BLaER1 treated with 17β-estradiol and CSF1 and Interleukin-3, amounts not matched to agents 10 nM and 100 nM (cell line): ENCODE data around the gene SCAP.

Source experiments
- H3K27ac ChIP-seq, 11 experiments: shearing (Covaris generic); formaldehyde crosslinking; 2 replicates each; pipeline ENCODE4 v1.8.1; 2022
- H3K27me3 ChIP-seq, 11 experiments: shearing (Covaris generic); formaldehyde crosslinking; 2 replicates each; pipeline ENCODE4 v1.8.1; 2022
- H3K36me3 ChIP-seq, 11 experiments: shearing (Covaris generic); formaldehyde crosslinking; 2 replicates each; pipeline ENCODE4 v1.8.1; 2022
- H3K4me1 ChIP-seq, 10 experiments: shearing (Covaris generic); formaldehyde crosslinking; 2 replicates each; pipeline ENCODE4 v1.8.1; 2022
- H3K4me2 ChIP-seq, 11 experiments: shearing (Covaris generic); formaldehyde crosslinking; 2 replicates each; pipeline ENCODE4 v1.8.1; 2022
- H3K4me3 ChIP-seq, 10 experiments: shearing (Covaris generic); formaldehyde crosslinking; 2 replicates each; pipeline ENCODE4 v1.8.1; 2022
- H3K9ac ChIP-seq, 11 experiments: shearing (Covaris generic); formaldehyde crosslinking; 2 replicates each; pipeline ENCODE4 v1.8.1; 2022
- H3K9me3 ChIP-seq, 11 experiments: shearing (Covaris generic); formaldehyde crosslinking; replicated peaks in 1 of 11; 2 replicates each; pipeline ENCODE4 v1.8.1; 2022
- H4K20me1 ChIP-seq, 11 experiments: shearing (Covaris generic); formaldehyde crosslinking; 2 replicates each; pipeline ENCODE4 v1.8.1; 2022
- Cebpa-rat ChIP-seq, 11 experiments: shearing (Covaris generic); IDR thresholded peaks; 2 replicates each; pipeline ENCODE4 v1.8.1; 2022

Gene SCAP

GRCh38 chr3:47434849-47435248, 40.9 kb downstream of the SCAP start:
- Histone ChIP-seq H3K4me3 (no peak overlapping the region), H3K27ac (no peak overlapping the region), H3K36me3 (peaks cover 85 to 100% (median 94%) of the 10 kb centered on the region in 11 experiments), H3K9me3 (no peaks in the 10 kb centered on the region), H3K27me3 (no peaks in the 10 kb centered on the region), H3K4me1 (peaks cover 0 to 7% (median 0%) of the 10 kb centered on the region in 10 experiments; a peak in 2 of 20 replicates), H4K20me1 (peaks cover 0 to 84% (median 20%) of the 10 kb centered on the region in 11 experiments; a peak in 11 of 22 replicates), H3K9ac (no peak overlapping the region), H3K4me2 (no peak overlapping the region)
- TF ChIP-seq Cebpa-rat (IDR thresholded peaks at IDR 0.05): no peak

- TF ChIP-seq Cebpa-rat (IDR thresholded peaks at IDR 0.05): no peak
- Histone ChIP-seq H3K36me3 (peaks cover 77 to 100% (median 94%) of the 10 kb centered on the region in 11 experiments), H3K4me1 (peaks cover 0 to 7% (median 0%) of the 10 kb centered on the region in 10 experiments; a peak in 2 of 20 replicates), H3K9ac (no peak overlapping the region), H3K9me3 (no peaks in the 10 kb centered on the region), H3K27me3 (no peaks in the 10 kb centered on the region), H3K4me3 (no peak overlapping the region), H4K20me1 (peaks cover 0 to 82% (median 9%) of the 10 kb centered on the region in 11 experiments; a peak in 9 of 22 replicates), H3K4me2 (no peak overlapping the region), H3K27ac (no peak overlapping the region)
Observed at GRCh38 chr3:47433796-47434195, 41.9 kb downstream of the SCAP start.

GRCh38 chr3:47432673-47433072, 43.1 kb downstream of the SCAP start:
- H3K9ac ChIP-seq: no peak overlapping the region
- H4K20me1 ChIP-seq: peaks cover 0 to 84% (median 8%) of the 10 kb centered on the region in 11 experiments; a peak in 9 of 22 replicates
- H3K9me3 ChIP-seq: no peaks in the 10 kb centered on the region
- peaks cover 79 to 100% (median 94%) of the 10 kb centered on the region in 11 experiments for H3K36me3 ChIP-seq
- H3K27me3 ChIP-seq: no peaks in the 10 kb centered on the region
- no peak overlapping the region for H3K27ac ChIP-seq
- no peak for TF ChIP-seq Cebpa-rat (IDR thresholded peaks at IDR 0.05)
- H3K4me1 ChIP-seq: peaks cover 0 to 7% (median 0%) of the 10 kb centered on the region in 10 experiments; a peak in 2 of 20 replicates
- H3K4me3 ChIP-seq: no peak overlapping the region
- H3K4me2 ChIP-seq: no peak overlapping the region

GRCh38 chr3:47431225-47431624, 44.5 kb downstream of the SCAP start:
- no peaks in the 10 kb centered on the region for H3K27me3 ChIP-seq
- H3K36me3 ChIP-seq: peaks cover 77 to 100% (median 96%) of the 10 kb centered on the region in 11 experiments
- no peak overlapping the region for H3K4me2 ChIP-seq
- no peak overlapping the region for H3K9ac ChIP-seq
- no peak overlapping the region for H3K27ac ChIP-seq
- no peak for TF ChIP-seq Cebpa-rat (IDR thresholded peaks at IDR 0.05)
- H3K4me1 ChIP-seq: peaks cover 0 to 7% (median 0%) of the 10 kb centered on the region in 10 experiments; a peak in 2 of 20 replicates
- H3K9me3 ChIP-seq: no peaks in the 10 kb centered on the region
- no peak overlapping the region for H3K4me3 ChIP-seq
- H4K20me1 ChIP-seq: peaks cover 0 to 70% (median 8%) of the 10 kb centered on the region in 11 experiments; a peak in 10 of 22 replicates

- Histone ChIP-seq H3K4me1 (peaks cover 0 to 7% (median 0%) of the 10 kb centered on the region in 10 experiments; a peak in 2 of 20 replicates), H3K9ac (no peak overlapping the region), H3K4me2 (no peak overlapping the region), H3K9me3 (no peaks in the 10 kb centered on the region), H4K20me1 (peaks cover 0 to 63% (median 8%) of the 10 kb centered on the region in 11 experiments; a peak in 9 of 22 replicates), H3K27ac (no peak overlapping the region), H3K27me3 (no peaks in the 10 kb centered on the region), H3K4me3 (no peak overlapping the region), H3K36me3 (peaks cover 82 to 100% (median 96%) of the 10 kb centered on the region in 11 experiments)
- no peak for TF ChIP-seq Cebpa-rat (IDR thresholded peaks at IDR 0.05)
Observed at GRCh38 chr3:47430606-47431005, 45.1 kb downstream of the SCAP start.

- Histone ChIP-seq H3K9me3 (no peaks in the 10 kb centered on the region), H3K27ac (no peak overlapping the region), H3K27me3 (no peaks in the 10 kb centered on the region), H3K36me3 (peaks cover 85 to 100% (median 99%) of the 10 kb centered on the region in 11 experiments), H3K9ac (no peak overlapping the region), H3K4me3 (no peak overlapping the region), H3K4me2 (no peak overlapping the region), H3K4me1 (peaks cover 0 to 7% (median 0%) of the 10 kb centered on the region in 10 experiments; a peak in 2 of 20 replicates), H4K20me1 (peaks cover 0 to 55% (median 8%) of the 10 kb centered on the region in 11 experiments; a peak in 9 of 22 replicates)
- no peak for TF ChIP-seq Cebpa-rat (IDR thresholded peaks at IDR 0.05)
Observed at GRCh38 chr3:47429476-47430270, 46.1 kb downstream of the SCAP start.

GRCh38 chr3:47428662-47429061, 47.1 kb downstream of the SCAP start:
- Histone ChIP-seq H3K27ac (no peak overlapping the region), H3K4me2 (no peak overlapping the region), H3K9me3 (no peaks in the 10 kb centered on the region), H3K4me3 (no peak overlapping the region), H3K4me1 (peaks cover 0 to 7% (median 0%) of the 10 kb centered on the region in 10 experiments; a peak in 2 of 20 replicates), H3K27me3 (no peaks in the 10 kb centered on the region), H3K9ac (no peak overlapping the region), H4K20me1 (peaks cover 0 to 51% (median 8%) of the 10 kb centered on the region in 11 experiments; a peak in 9 of 22 replicates), H3K36me3 (peaks cover 85 to 100% (median 99%) of the 10 kb centered on the region in 11 experiments)
- no peak for TF ChIP-seq Cebpa-rat (IDR thresholded peaks at IDR 0.05)

GRCh38 chr3:47427866-47428265, 47.9 kb downstream of the SCAP start:
- Histone ChIP-seq H3K4me2 (no peak overlapping the region), H3K4me1 (peaks cover 0 to 9% (median 0%) of the 10 kb centered on the region in 10 experiments; a peak in 4 of 20 replicates), H3K27me3 (no peaks in the 10 kb centered on the region), H3K9me3 (no peaks in the 10 kb centered on the region), H3K4me3 (no peak overlapping the region), H3K9ac (no peak overlapping the region), H3K36me3 (peaks cover 77 to 100% (median 98%) of the 10 kb centered on the region in 11 experiments), H4K20me1 (peaks cover 0 to 48% (median 8%) of the 10 kb centered on the region in 11 experiments; a peak in 9 of 22 replicates), H3K27ac (no peak overlapping the region)
- TF ChIP-seq Cebpa-rat (IDR thresholded peaks at IDR 0.05): no peak

- no peak for TF ChIP-seq Cebpa-rat (IDR thresholded peaks at IDR 0.05)
- H3K4me1 ChIP-seq: peaks cover 7 to 20% (median 13%) of the 10 kb centered on the region in 10 experiments
- no peaks in the 10 kb centered on the region for H3K9me3 ChIP-seq
- H3K4me3 ChIP-seq: no peak overlapping the region
- H3K9ac ChIP-seq: no peak overlapping the region
- H3K4me2 ChIP-seq: no peak overlapping the region
- H3K27me3 ChIP-seq: no peaks in the 10 kb centered on the region
- H3K36me3 ChIP-seq: peaks cover 58 to 95% (median 93%) of the 10 kb centered on the region in 11 experiments
- H3K27ac ChIP-seq: no peak overlapping the region
- peaks cover 0 to 30% (median 8%) of the 10 kb centered on the region in 11 experiments; a peak in 9 of 22 replicates for H4K20me1 ChIP-seq
Observed at GRCh38 chr3:47425959-47426358, 49.8 kb downstream of the SCAP start.
